Measurements from ENCODE around the gene DGKB. TPM values are rescaled to one million over a fixed set of nuclear protein-coding genes. Genes with fewer than 3 reads are reported as not detected.

Gene DGKB
- total and polyA plus RNA-seq, 2 of the 8 experiments (the other 6 are each of a cell fraction or from before 2014, with no cell fraction given) = 1.9 to 2.6 TPM

DNA sequence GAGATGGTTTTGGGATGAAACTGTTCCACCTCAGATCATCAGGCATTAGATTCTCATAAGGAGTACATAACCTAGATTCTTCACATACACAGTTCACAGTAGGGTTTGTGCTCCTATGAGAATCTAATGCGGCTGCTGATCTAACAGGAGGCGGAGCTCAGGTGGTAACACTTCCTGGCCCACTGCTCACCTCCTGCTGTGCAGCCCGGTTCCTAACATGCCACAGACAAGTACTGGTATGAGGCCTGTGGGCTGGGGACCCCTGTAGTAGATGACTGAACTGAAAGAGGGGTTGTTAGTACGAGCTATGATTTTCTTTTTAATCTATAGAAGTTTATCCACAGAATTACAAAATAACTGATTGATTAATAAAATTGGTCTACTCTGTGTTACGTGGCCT is 48.1 kb downstream of the DGKB start (continued):
- no peak for TF ChIP-seq NANOG (IDR thresholded peaks at IDR 0.05; ENCODE audit: insufficient read depth, low read depth, low read length, poor library complexity, severe bottlenecking)
- TF ChIP-seq RXRA (IDR thresholded peaks at IDR 0.05; ENCODE audit: insufficient read depth, low read depth, low read length) = no peak

Measured in H1 (cell line).